Thyroid gland (tissue), 4 donors: Measurements from ENCODE around the gene NXNL1.

Experiments
- CTCF ChIP-seq, 6 experiments: fragments of 200-600 bp in 3 of 6; fragments of 450-650 bp in 3 of 6; sonication (generic) in 3 of 6; IDR thresholded peaks; one replicate each; pipeline ENCODE4 v1.5.1; 2016 to 2019; ENCODE audit warnings: antibody characterized with exemption in 6 of 6, mild to moderate bottlenecking in 2 of 6, inconsistent platforms in 1 of 6, moderate library complexity in 1 of 6
- POLR2A ChIP-seq, 2 donors: fragments of 450-650 bp; IDR thresholded peaks; one replicate each; pipeline ENCODE4 v1.6.1; 2017; ENCODE audit warnings: antibody characterized with exemption in 2 of 2, mild to moderate bottlenecking in 2 of 2, moderate library complexity in 1 of 2

- TF ChIP-seq CTCF (IDR thresholded peaks at IDR 0.05) (no peak), POLR2A (IDR thresholded peaks at IDR 0.05) (no peak)
Observed at GRCh38 chr19:17471410-17472125, 10.8 kb upstream of the NXNL1 start.
